ENCODE data around the gene WWOX. TPM values are rescaled to one million over a fixed set of nuclear protein-coding genes. Genes with fewer than 3 reads are reported as not detected.

WWOX gene
- total and polyA plus RNA-seq, 2 donors (not counting 3 experiments of a cell fraction or from before 2014, with no cell fraction given), result 6.2 to 12.5 TPM

GRCh38 chr16:78591682-78592103 lies 492.2 kb downstream of the WWOX start:
- no peaks in the 10 kb centered on the region for H3K79me2 ChIP-seq (ENCODE audit: control insufficient read depth, insufficient read depth, low read length)
- no TSS peak for BruUV-seq (replicated peaks)
- no peak for FAIRE-seq
- no peak for DNase-seq (ENCODE audit: low read depth, low spot score)
- H3K4me3 ChIP-seq (replicated peaks in 1 of 3; ENCODE audit: insufficient read depth in 1 of 3, low read depth in 1 of 3, low read length in 3 of 3), result no peak overlapping the region
- no peak overlapping the region for H3K27ac ChIP-seq (ENCODE audit: insufficient read depth, low read depth, low read length)
- intact Hi-C loops (cut with micrococcal nuclease), result no loop called here
- no peak for TF ChIP-seq POLR2A (IDR thresholded peaks at IDR 0.05; ENCODE audit: low read depth, low read length)
- no peak for TF ChIP-seq GATA2 (IDR thresholded peaks at IDR 0.05; ENCODE audit: insufficient read depth, insufficient read length, low read depth, low read length)
- no peak for TF ChIP-seq JUN (IDR thresholded peaks at IDR 0.05; ENCODE audit: borderline replicate concordance, insufficient read depth, insufficient read length, low read depth)
- TF ChIP-seq MAX (IDR thresholded peaks at IDR 0.05; ENCODE audit: insufficient read depth, insufficient read length), result no peak
- no peak for TF ChIP-seq FOS (IDR thresholded peaks at IDR 0.05; ENCODE audit: borderline replicate concordance, insufficient read depth, low read length)
- TF ChIP-seq POLR2AphosphoS5 (IDR thresholded peaks at IDR 0.05; ENCODE audit: insufficient read depth, low read depth, low read length), result no peak
- no peak for TF ChIP-seq MYC (IDR thresholded peaks at IDR 0.05; ENCODE audit: low read depth, low read length)
- TF ChIP-seq EZH2 (IDR thresholded peaks at IDR 0.05; ENCODE audit: borderline replicate concordance, low read depth, low read length, severe bottlenecking), result no peak
- dilution Hi-C loops (cut with MboI; ENCODE audit: extremely low pct_ligation_motif_present, low sequenced_read_pairs), result no loop called here
- H3K4me2 ChIP-seq (ENCODE audit: insufficient read depth, low read length), result no peak overlapping the region
- POLR2A ChIA-PET, result no interaction called here
- no peak overlapping the region for H2AFZ ChIP-seq (ENCODE audit: low read depth, low read length)
- H3K36me3 ChIP-seq (ENCODE audit: control insufficient read depth in 2 of 2, extremely low read depth in 1 of 2, insufficient read depth in 2 of 2, low read length in 2 of 2), result no peaks in the 10 kb centered on the region
- H3K27me3 ChIP-seq (ENCODE audit: control insufficient read depth in 2 of 2, insufficient read depth in 2 of 2, low read length in 2 of 2), result no peaks in the 10 kb centered on the region
- H3K9me3 ChIP-seq (replicated peaks; ENCODE audit: control insufficient read depth, insufficient read depth, low read length), result peaks cover 6% of the 10 kb centered on the region
- CTCF ChIA-PET, result no interaction called here
- H3K9ac ChIP-seq (replicated peaks; ENCODE audit: extremely low read depth, insufficient read depth, low read length), result no peak overlapping the region
- no peaks in the 10 kb centered on the region for H3K4me1 ChIP-seq (ENCODE audit: control insufficient read depth, extremely low read depth, insufficient read depth, low read length)
- H4K20me1 ChIP-seq (replicated peaks; ENCODE audit: control insufficient read depth, extremely low read depth, insufficient read depth, low read length), result no peaks in the 10 kb centered on the region
- no peaks in the 10 kb centered on the region for H3K9me1 ChIP-seq (replicated peaks; ENCODE audit: control insufficient read depth, extremely low read depth, insufficient read depth, low read length)

DNA sequence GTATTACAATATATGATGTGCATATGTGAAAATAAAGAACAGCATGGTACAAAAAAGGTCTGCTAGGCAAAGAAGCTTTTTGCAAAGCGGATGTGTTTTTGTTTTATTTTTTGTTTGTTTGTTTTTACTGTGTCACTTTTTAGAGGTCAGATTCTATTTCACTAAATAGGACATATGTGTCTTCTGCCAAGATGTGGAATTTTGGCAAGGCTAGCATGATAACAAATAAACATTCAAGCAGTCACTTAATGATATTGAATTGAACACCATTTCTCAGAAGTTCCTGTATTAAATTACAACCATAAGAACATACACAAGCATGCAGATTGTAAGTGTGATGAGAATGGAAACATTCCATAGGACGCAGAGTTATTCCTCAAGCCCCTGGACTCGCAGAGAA lies 492.7 kb downstream of the WWOX start:
- H3K36me3 ChIP-seq (ENCODE audit: control insufficient read depth in 2 of 2, extremely low read depth in 1 of 2, insufficient read depth in 2 of 2, low read length in 2 of 2), result no peaks in the 10 kb centered on the region
- TF ChIP-seq POLR2AphosphoS5 (IDR thresholded peaks at IDR 0.05; ENCODE audit: insufficient read depth, low read depth, low read length) (no peak), POLR2A (IDR thresholded peaks at IDR 0.05; ENCODE audit: low read depth, low read length) (no peak), FOS (IDR thresholded peaks at IDR 0.05; ENCODE audit: borderline replicate concordance, insufficient read depth, low read length) (no peak), JUN (IDR thresholded peaks at IDR 0.05; ENCODE audit: borderline replicate concordance, insufficient read depth, insufficient read length, low read depth) (no peak), MAX (IDR thresholded peaks at IDR 0.05; ENCODE audit: insufficient read depth, insufficient read length) (no peak), GATA2 (IDR thresholded peaks at IDR 0.05; ENCODE audit: insufficient read depth, insufficient read length, low read depth, low read length) (no peak)
- TF ChIP-seq, protein P1, sequence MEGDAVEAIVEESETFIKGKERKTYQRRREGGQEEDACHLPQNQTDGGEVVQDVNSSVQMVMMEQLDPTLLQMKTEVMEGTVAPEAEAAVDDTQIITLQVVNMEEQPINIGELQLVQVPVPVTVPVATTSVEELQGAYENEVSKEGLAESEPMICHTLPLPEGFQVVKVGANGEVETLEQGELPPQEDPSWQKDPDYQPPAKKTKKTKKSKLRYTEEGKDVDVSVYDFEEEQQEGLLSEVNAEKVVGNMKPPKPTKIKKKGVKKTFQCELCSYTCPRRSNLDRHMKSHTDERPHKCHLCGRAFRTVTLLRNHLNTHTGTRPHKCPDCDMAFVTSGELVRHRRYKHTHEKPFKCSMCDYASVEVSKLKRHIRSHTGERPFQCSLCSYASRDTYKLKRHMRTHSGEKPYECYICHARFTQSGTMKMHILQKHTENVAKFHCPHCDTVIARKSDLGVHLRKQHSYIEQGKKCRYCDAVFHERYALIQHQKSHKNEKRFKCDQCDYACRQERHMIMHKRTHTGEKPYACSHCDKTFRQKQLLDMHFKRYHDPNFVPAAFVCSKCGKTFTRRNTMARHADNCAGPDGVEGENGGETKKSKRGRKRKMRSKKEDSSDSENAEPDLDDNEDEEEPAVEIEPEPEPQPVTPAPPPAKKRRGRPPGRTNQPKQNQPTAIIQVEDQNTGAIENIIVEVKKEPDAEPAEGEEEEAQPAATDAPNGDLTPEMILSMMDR (IDR thresholded peaks at IDR 0.05; ENCODE audit: extremely low read depth in 1 of 2, insufficient read depth in 1 of 2, low read depth in 1 of 2, low read length in 2 of 2), result no peak
- H3K27me3 ChIP-seq (ENCODE audit: control insufficient read depth in 2 of 2, insufficient read depth in 2 of 2, low read length in 2 of 2), result no peaks in the 10 kb centered on the region
- no peaks in the 10 kb centered on the region for H4K20me1 ChIP-seq (replicated peaks; ENCODE audit: control insufficient read depth, extremely low read depth, insufficient read depth, low read length)
- no peaks in the 10 kb centered on the region for H3K79me2 ChIP-seq (ENCODE audit: control insufficient read depth, insufficient read depth, low read length)
- FAIRE-seq (no peak), DNase-seq (ENCODE audit: low read depth, low spot score) (no peak)
- no peak overlapping the region for H3K27ac ChIP-seq (ENCODE audit: insufficient read depth, low read depth, low read length)
- H3K9me3 ChIP-seq (replicated peaks; ENCODE audit: control insufficient read depth, insufficient read depth, low read length), result peaks cover 6% of the 10 kb centered on the region
- no peaks in the 10 kb centered on the region for H3K9me1 ChIP-seq (replicated peaks; ENCODE audit: control insufficient read depth, extremely low read depth, insufficient read depth, low read length)
- ChIA-PET POLR2A (no interaction called here), CTCF (no interaction called here)
- no peak overlapping the region for H3K4me3 ChIP-seq (replicated peaks in 1 of 3; ENCODE audit: insufficient read depth in 1 of 3, low read depth in 1 of 3, low read length in 3 of 3)
- dilution Hi-C loops (cut with MboI; ENCODE audit: extremely low pct_ligation_motif_present, low sequenced_read_pairs) (no loop called here), intact Hi-C loops (cut with micrococcal nuclease) (no loop called here)
- H3K9ac ChIP-seq (replicated peaks; ENCODE audit: extremely low read depth, insufficient read depth, low read length), result no peak overlapping the region
- H3K4me2 ChIP-seq (ENCODE audit: insufficient read depth, low read length), result no peak overlapping the region
- no peaks in the 10 kb centered on the region for H3K4me1 ChIP-seq (ENCODE audit: control insufficient read depth, extremely low read depth, insufficient read depth, low read length)
- no peak overlapping the region for H2AFZ ChIP-seq (ENCODE audit: low read depth, low read length)
- no TSS peak for BruUV-seq (replicated peaks)
